Stomach (tissue), 4 donors: ENCODE results near the gene SMIM35.

ENCODE experiments used
- EP300 ChIP-seq: sonication (generic); formaldehyde crosslinking; IDR thresholded peaks from one replicate; pipeline ENCODE4 v1.6.1; 2017; ENCODE audit warnings: antibody characterized with exemption
- POLR2A ChIP-seq, 4 donors: fragments of 450-650 bp; IDR thresholded peaks; one replicate each; pipeline ENCODE4 v1.6.1; 2016; ENCODE audit warnings: antibody characterized with exemption in 4 of 4, control low read depth in 2 of 4, mild to moderate bottlenecking in 1 of 4, moderate library complexity in 1 of 4

GRCh38 chr11:117966908-117967307, 119.9 kb downstream of the SMIM35 start:
- TF ChIP-seq EP300 (no peak), POLR2A (IDR thresholded peaks at IDR 0.05) (no peak)
